Measurements from ENCODE around the gene TPRG1L. TPM values are rescaled to one million over a fixed set of nuclear protein-coding genes. Genes with fewer than 3 reads are reported as not detected.
A peak's percentile ranks its signal among the peaks of the same experiment; 100 is the strongest.

The TPRG1L gene
- total RNA-seq, 3 donors from 2014 or later (not counting 1 experiment from before 2014, with no cell fraction given), result 36.2 to 46.7 (median 37.9) TPM

GRCh38 chr1:3629561-3630160, 4.8 kb downstream of the TPRG1L start:
- ATAC-seq, result no peak

DNA sequence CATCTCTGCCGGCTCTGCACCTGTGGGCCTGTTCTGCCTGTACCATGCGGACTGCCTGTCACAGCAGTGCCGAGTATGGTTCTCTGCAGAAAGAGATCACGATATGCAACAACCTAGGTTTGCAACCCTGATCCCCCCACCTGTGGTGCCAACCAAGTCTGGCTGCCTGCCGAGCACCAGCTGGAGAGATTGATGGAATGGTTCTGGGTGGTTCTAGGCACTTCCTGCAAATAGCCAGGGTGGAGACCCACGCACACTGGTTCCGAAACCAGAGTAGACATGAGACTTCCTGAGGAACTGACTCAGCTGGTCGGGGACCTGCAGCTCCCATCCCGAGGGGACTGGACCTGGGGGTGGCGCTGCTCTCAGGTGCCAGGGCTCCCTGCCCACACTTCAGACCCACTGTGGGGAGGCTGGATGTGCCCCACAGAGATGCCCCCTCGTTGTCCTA, 5.4 kb downstream of the TPRG1L start:
- Mint-ChIP-seq H3K27ac (peak overlapping the region in 1 of 2 donors; percentile 41), H3K36me3 (no peaks in the 10 kb centered on the region)
- H3K36me3 ChIP-seq (ENCODE audit: control insufficient read depth, insufficient read depth, low read length), result peaks cover 40% of the 10 kb centered on the region

More at GRCh38 chr1:3629561-3630160, 4.8 kb downstream of the TPRG1L start:
- Histone ChIP-seq H3K4me1 (ENCODE audit: control insufficient read depth, insufficient read depth, low read length) (peaks cover 6% of the 10 kb centered on the region), H3K9me3 (ENCODE audit: control insufficient read depth, insufficient read depth, low read length) (no peaks in the 10 kb centered on the region), H3K27ac (ENCODE audit: low read length) (no peak overlapping the region), H3K27me3 (ENCODE audit: control insufficient read depth, insufficient read depth, low read length) (no peaks in the 10 kb centered on the region), H3K4me3 (ENCODE audit: low read length) (no peak overlapping the region), H3K36me3 (ENCODE audit: control insufficient read depth, insufficient read depth, low read length) (peaks cover 34% of the 10 kb centered on the region)
- no peaks in the 10 kb centered on the region for H3K36me3 Mint-ChIP-seq
- H3K4me3 Mint-ChIP-seq, result no peak overlapping the region
- intact Hi-C loops (cut with micrococcal nuclease), result no loop called here
- WGBS (ENCODE audit: insufficient coverage), result 92% methylated on average over 16 of the region's 16 CpGs
- H3K27ac Mint-ChIP-seq, result peak overlapping the region in 1 of 2 donors; percentile 41
- H3K9me3 Mint-ChIP-seq, result no peaks in the 10 kb centered on the region
- H3K27me3 Mint-ChIP-seq (ENCODE audit: low read depth in 2 of 2), result no peaks in the 10 kb centered on the region
- DNase-seq, result no peak
- TF ChIP-seq, protein P1, sequence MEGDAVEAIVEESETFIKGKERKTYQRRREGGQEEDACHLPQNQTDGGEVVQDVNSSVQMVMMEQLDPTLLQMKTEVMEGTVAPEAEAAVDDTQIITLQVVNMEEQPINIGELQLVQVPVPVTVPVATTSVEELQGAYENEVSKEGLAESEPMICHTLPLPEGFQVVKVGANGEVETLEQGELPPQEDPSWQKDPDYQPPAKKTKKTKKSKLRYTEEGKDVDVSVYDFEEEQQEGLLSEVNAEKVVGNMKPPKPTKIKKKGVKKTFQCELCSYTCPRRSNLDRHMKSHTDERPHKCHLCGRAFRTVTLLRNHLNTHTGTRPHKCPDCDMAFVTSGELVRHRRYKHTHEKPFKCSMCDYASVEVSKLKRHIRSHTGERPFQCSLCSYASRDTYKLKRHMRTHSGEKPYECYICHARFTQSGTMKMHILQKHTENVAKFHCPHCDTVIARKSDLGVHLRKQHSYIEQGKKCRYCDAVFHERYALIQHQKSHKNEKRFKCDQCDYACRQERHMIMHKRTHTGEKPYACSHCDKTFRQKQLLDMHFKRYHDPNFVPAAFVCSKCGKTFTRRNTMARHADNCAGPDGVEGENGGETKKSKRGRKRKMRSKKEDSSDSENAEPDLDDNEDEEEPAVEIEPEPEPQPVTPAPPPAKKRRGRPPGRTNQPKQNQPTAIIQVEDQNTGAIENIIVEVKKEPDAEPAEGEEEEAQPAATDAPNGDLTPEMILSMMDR (IDR thresholded peaks at IDR 0.05), result no peak
- peaks cover 9 to 11% of the 10 kb centered on the region in 2 donors for H3K4me1 Mint-ChIP-seq

DNA sequence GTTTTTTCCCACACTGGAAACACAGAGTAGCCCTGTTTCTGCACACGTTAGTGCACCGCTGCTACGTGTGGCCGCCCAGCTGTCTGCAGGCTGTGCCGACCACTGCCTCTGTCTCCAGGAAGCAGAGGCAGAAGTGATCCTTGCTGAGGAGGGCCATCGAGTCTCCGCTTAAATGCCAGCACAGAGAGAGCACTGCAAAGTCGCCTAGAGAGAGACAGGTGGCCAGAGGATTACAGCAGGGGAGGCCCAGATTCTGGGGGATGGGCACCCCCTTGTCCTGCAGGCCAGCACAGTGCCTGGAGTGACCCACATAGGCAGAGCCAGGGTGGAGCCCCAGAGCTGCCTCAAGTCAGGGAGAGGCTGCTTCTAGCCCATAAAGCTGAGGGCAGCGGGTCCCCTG, 6.1 kb downstream of the TPRG1L start:
- 90% methylated on average over 9 of the region's 9 CpGs for WGBS (ENCODE audit: insufficient coverage)
- Histone ChIP-seq H3K27ac (ENCODE audit: low read length) (no peak overlapping the region), H3K27me3 (ENCODE audit: control insufficient read depth, insufficient read depth, low read length) (no peaks in the 10 kb centered on the region), H3K36me3 (ENCODE audit: control insufficient read depth, insufficient read depth, low read length) (peaks cover 42% of the 10 kb centered on the region), H3K4me3 (ENCODE audit: low read length) (no peak overlapping the region), H3K4me1 (ENCODE audit: control insufficient read depth, insufficient read depth, low read length) (no peaks in the 10 kb centered on the region), H3K9me3 (ENCODE audit: control insufficient read depth, insufficient read depth, low read length) (no peaks in the 10 kb centered on the region)
- no peak for DNase-seq
- intact Hi-C loops (cut with micrococcal nuclease), result no loop called here
- H3K4me1 Mint-ChIP-seq, result peaks cover 4 to 5% of the 10 kb centered on the region in 2 donors
- ATAC-seq, result no peak
- TF ChIP-seq, protein P1 (IDR thresholded peaks at IDR 0.05), result no peak
- H3K27me3 Mint-ChIP-seq (ENCODE audit: low read depth in 2 of 2), result no peaks in the 10 kb centered on the region
- no peak overlapping the region for H3K27ac Mint-ChIP-seq
- no peaks in the 10 kb centered on the region for H3K9me3 Mint-ChIP-seq
- H3K36me3 Mint-ChIP-seq, result no peaks in the 10 kb centered on the region
- H3K4me3 Mint-ChIP-seq, result no peak overlapping the region

More for the DNA sequence above, 5.4 kb downstream of the TPRG1L start:
- Histone ChIP-seq H3K27ac (ENCODE audit: low read length) (no peak overlapping the region), H3K4me1 (ENCODE audit: control insufficient read depth, insufficient read depth, low read length) (peaks cover 6% of the 10 kb centered on the region), H3K9me3 (ENCODE audit: control insufficient read depth, insufficient read depth, low read length) (no peaks in the 10 kb centered on the region), H3K4me3 (ENCODE audit: low read length) (no peak overlapping the region), H3K27me3 (ENCODE audit: control insufficient read depth, insufficient read depth, low read length) (no peaks in the 10 kb centered on the region)
- intact Hi-C loops (cut with micrococcal nuclease), result no loop called here
- peaks cover 7 to 9% of the 10 kb centered on the region in 2 donors for H3K4me1 Mint-ChIP-seq
- H3K9me3 Mint-ChIP-seq, result no peaks in the 10 kb centered on the region
- ATAC-seq (no peak), DNase-seq (no peak)
- H3K4me3 Mint-ChIP-seq, result no peak overlapping the region
- 58% methylated on average over 11 of the region's 11 CpGs for WGBS (ENCODE audit: insufficient coverage)
- TF ChIP-seq, protein P1 (IDR thresholded peaks at IDR 0.05), result no peak
- H3K27me3 Mint-ChIP-seq (ENCODE audit: low read depth in 2 of 2), result no peaks in the 10 kb centered on the region

Measured in natural killer cell (primary cell).